Osteocyte (in vitro differentiated cells): Measurements from ENCODE around the gene CLPTM1L. TPM values are rescaled to one million over a fixed set of nuclear protein-coding genes. Genes with fewer than 3 reads are reported as not detected.

Experiments
- DNase-seq: peaks from one replicate; pipeline ENCODE4 v3.0.0; 2021; ENCODE audit warnings: mixed read lengths; ENCODE audit not compliant: unreplicated experiment; ENCODE audit errors: extremely low spot score
- H3K27ac Mint-ChIP-seq: one replicate; pipeline ENCODE4 v1.8.0; 2021; ENCODE audit warnings: mild to moderate bottlenecking, mixed read lengths; ENCODE audit not compliant: unreplicated experiment
- H3K27me3 Mint-ChIP-seq: one replicate; pipeline ENCODE4 v1.8.0; 2021; ENCODE audit warnings: mixed read lengths; ENCODE audit not compliant: unreplicated experiment
- H3K36me3 Mint-ChIP-seq: one replicate; pipeline ENCODE4 v1.8.0; 2021; ENCODE audit warnings: mixed read lengths; ENCODE audit not compliant: unreplicated experiment
- H3K4me1 Mint-ChIP-seq: one replicate; pipeline ENCODE4 v1.8.0; 2021; ENCODE audit warnings: mixed read lengths; ENCODE audit not compliant: unreplicated experiment
- H3K4me3 Mint-ChIP-seq: one replicate; pipeline ENCODE4 v1.8.0; 2021; ENCODE audit warnings: mild to moderate bottlenecking, moderate library complexity, mixed read lengths; ENCODE audit not compliant: unreplicated experiment
- H3K9me3 Mint-ChIP-seq: one replicate; pipeline ENCODE4 v1.8.0; 2021; ENCODE audit warnings: mixed read lengths; ENCODE audit not compliant: unreplicated experiment
- CTCF ChIP-seq: fragments of 200-600 bp; sonication (generic); IDR thresholded peaks from 2 replicates; pipeline ENCODE4 v1.5.0; 2021; ENCODE audit warnings: antibody characterized with exemption, mild to moderate bottlenecking, moderate library complexity
- total RNA-seq: library from RNA; stranded (reverse); gene quantifications from 2 replicates; pipeline ENCODE4 v1.2.1, GENCODE V29; 2021

The CLPTM1L gene
- total RNA-seq, 1 donor from 2014 or later, result 93.1 TPM

GRCh38 chr5:1383344-1383743, 38.4 kb upstream of the CLPTM1L start:
- Mint-ChIP-seq H3K27me3 (peaks cover 33% of the 10 kb centered on the region), H3K4me3 (no peak overlapping the region), H3K4me1 (peaks cover 9% of the 10 kb centered on the region), H3K9me3 (peaks cover 6% of the 10 kb centered on the region), H3K27ac (no peak overlapping the region), H3K36me3 (no peaks in the 10 kb centered on the region)
- DNase-seq, result no peak
- TF ChIP-seq CTCF, result no peak

GRCh38 chr5:1382248-1382700, 37.4 kb upstream of the CLPTM1L start:
- DNase-seq, result no peak
- Mint-ChIP-seq H3K4me3 (no peak overlapping the region), H3K4me1 (peaks cover 9% of the 10 kb centered on the region), H3K9me3 (peaks cover 6% of the 10 kb centered on the region), H3K36me3 (no peaks in the 10 kb centered on the region), H3K27me3 (peaks cover 27% of the 10 kb centered on the region), H3K27ac (no peak overlapping the region)
- no peak for TF ChIP-seq CTCF

- no peaks in the 10 kb centered on the region for H3K36me3 Mint-ChIP-seq
- no peak overlapping the region for H3K4me3 Mint-ChIP-seq
- TF ChIP-seq CTCF, result no peak
- peaks cover 7% of the 10 kb centered on the region for H3K4me1 Mint-ChIP-seq
- no peak for DNase-seq
- H3K9me3 Mint-ChIP-seq, result peaks cover 6% of the 10 kb centered on the region
- peaks cover 21% of the 10 kb centered on the region for H3K27me3 Mint-ChIP-seq
- no peak overlapping the region for H3K27ac Mint-ChIP-seq
Observed at GRCh38 chr5:1381370-1382247, 36.7 kb upstream of the CLPTM1L start.

- Mint-ChIP-seq H3K36me3 (no peaks in the 10 kb centered on the region), H3K9me3 (peaks cover 6% of the 10 kb centered on the region), H3K27me3 (peaks cover 18% of the 10 kb centered on the region), H3K27ac (no peak overlapping the region), H3K4me3 (no peak overlapping the region), H3K4me1 (peaks cover 3% of the 10 kb centered on the region)
- no peak for DNase-seq
- TF ChIP-seq CTCF, result no peak
Observed at GRCh38 chr5:1380910-1381309, 36.0 kb upstream of the CLPTM1L start.

- Mint-ChIP-seq H3K36me3 (no peaks in the 10 kb centered on the region), H3K27ac (no peak overlapping the region), H3K27me3 (peaks cover 18% of the 10 kb centered on the region), H3K9me3 (peaks cover 6% of the 10 kb centered on the region), H3K4me3 (no peak overlapping the region), H3K4me1 (no peaks in the 10 kb centered on the region)
- no peak for DNase-seq
- TF ChIP-seq CTCF, result peak; percentile 65
Observed at GRCh38 chr5:1380011-1380817, 35.3 kb upstream of the CLPTM1L start.
